ENCODE data around the gene RNF103. TPM values are rescaled to one million over a fixed set of nuclear protein-coding genes. Genes with fewer than 3 reads are reported as not detected.
A peak's percentile ranks its signal among the peaks of the same experiment; 100 is the strongest.

RNF103 gene
- total RNA-seq, 1 donor from 2014 or later = 40.1 TPM

- Histone ChIP-seq H3K4me3 (no peak overlapping the region), H3K4me1 (peaks cover 8% of the 10 kb centered on the region), H3K27ac (replicated peaks) (no peak overlapping the region), H3K36me3 (no peaks in the 10 kb centered on the region), H3K9me3 (replicated peaks) (no peaks in the 10 kb centered on the region), H3K27me3 (ENCODE audit: low read depth) (no peaks in the 10 kb centered on the region)
- TF ChIP-seq CTCF (IDR thresholded peaks at IDR 0.05; ENCODE audit: borderline replicate concordance) = no peak
- intact Hi-C loops (cut with micrococcal nuclease) = no loop called here
- DNase-seq = no peak
Measured at GRCh38 chr2:86570059-86570458, 53.6 kb downstream of the RNF103 start.

DNA sequence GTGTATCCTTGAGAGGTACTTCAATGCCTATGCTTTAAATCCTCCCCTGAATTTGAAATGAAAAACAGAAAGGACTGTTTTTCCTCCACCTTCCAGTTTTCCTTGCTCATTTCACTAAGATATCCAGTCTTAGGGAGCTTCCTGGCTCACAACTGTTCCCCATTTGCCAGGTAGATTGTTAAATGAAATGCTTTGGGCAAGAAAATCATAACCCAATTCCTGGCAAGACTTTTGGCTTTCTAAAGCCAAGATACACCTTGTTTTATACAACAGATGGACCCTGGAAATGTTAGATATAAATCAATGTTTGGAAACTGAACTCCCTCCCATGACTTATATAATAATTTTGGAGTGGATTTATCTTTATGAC lies 56.9 kb downstream of the RNF103 start:
- intact Hi-C loops (cut with micrococcal nuclease) = no loop called here
- no peaks in the 10 kb centered on the region for H3K9me3 ChIP-seq (replicated peaks)
- DNase-seq = no peak
- H3K27me3 ChIP-seq (ENCODE audit: low read depth) = no peaks in the 10 kb centered on the region
- peak overlapping the region; percentile 36 for H3K27ac ChIP-seq (replicated peaks)
- peaks cover 27% of the 10 kb centered on the region for H3K4me1 ChIP-seq
- no peak for TF ChIP-seq CTCF (IDR thresholded peaks at IDR 0.05; ENCODE audit: borderline replicate concordance)
- no peaks in the 10 kb centered on the region for H3K36me3 ChIP-seq
- H3K4me3 ChIP-seq = no peak overlapping the region

GRCh38 chr2:86566158-86566820 lies 57.4 kb downstream of the RNF103 start:
- Histone ChIP-seq H3K36me3 (no peaks in the 10 kb centered on the region), H3K4me3 (no peak overlapping the region), H3K4me1 (peaks cover 32% of the 10 kb centered on the region), H3K9me3 (replicated peaks) (no peaks in the 10 kb centered on the region), H3K27ac (replicated peaks) (peak overlapping the region; percentile 36), H3K27me3 (ENCODE audit: low read depth) (no peaks in the 10 kb centered on the region)
- intact Hi-C loops (cut with micrococcal nuclease) = no loop called here
- no peak for DNase-seq
- TF ChIP-seq CTCF (IDR thresholded peaks at IDR 0.05; ENCODE audit: borderline replicate concordance) = no peak

GRCh38 chr2:86563650-86564061 lies 60.0 kb downstream of the RNF103 start:
- intact Hi-C loops (cut with micrococcal nuclease) = no loop called here
- TF ChIP-seq CTCF (IDR thresholded peaks at IDR 0.05; ENCODE audit: borderline replicate concordance) = no peak
- peak overlapping the region; percentile 81 for H3K4me3 ChIP-seq
- DNase-seq = no peak
- H3K4me1 ChIP-seq = peaks cover 53% of the 10 kb centered on the region
- no peaks in the 10 kb centered on the region for H3K9me3 ChIP-seq (replicated peaks)
- H3K27ac ChIP-seq (replicated peaks) = peak overlapping the region; percentile 99
- no peaks in the 10 kb centered on the region for H3K27me3 ChIP-seq (ENCODE audit: low read depth)
- H3K36me3 ChIP-seq = no peaks in the 10 kb centered on the region

DNA sequence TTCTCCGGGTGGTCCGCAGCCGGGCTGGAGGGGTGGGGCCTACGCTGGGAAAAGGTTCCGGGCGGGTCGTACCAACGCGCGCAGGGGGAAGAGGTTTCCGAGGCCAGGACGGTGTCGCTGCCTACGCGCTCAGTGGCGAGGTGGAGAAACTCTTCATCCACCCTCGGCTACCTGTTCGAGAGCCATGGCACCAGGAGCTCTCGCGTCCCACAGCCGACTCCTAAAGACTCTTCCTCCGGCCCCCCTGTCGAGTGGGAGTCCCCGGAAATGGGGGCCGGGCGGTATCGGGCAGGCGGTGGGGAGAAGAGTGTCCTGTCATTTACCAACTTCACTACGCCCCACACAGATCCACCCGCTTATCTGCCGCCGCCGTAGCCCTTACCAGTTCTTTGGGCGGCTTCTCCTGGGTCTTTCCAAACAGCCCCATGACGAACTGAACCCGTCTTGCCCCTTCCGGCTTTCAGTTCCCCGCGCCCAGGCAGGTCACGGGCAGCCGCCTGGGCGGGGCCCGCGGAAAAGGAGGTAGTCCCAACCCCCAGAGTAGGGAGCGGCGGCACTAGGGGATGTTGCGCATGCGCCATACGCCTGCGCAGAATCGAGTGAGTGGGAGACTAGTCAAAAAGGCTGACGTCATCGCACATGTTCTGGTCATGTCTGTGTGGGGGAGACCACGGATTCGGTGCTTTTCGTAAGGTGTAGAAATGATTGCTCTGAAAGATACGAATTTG lies 60.6 kb downstream of the RNF103 start, which contains the start of gene CHMP3:
TSS of gene CHMP3 (minus strand) at position 522 of the 728 bp plus-strand sequence. CDS start at position 427, 95 bp downstream.
- no peak for TF ChIP-seq CTCF (IDR thresholded peaks at IDR 0.05; ENCODE audit: borderline replicate concordance)
- no peaks in the 10 kb centered on the region for H3K9me3 ChIP-seq (replicated peaks)
- peak; percentile 96 for DNase-seq
- H3K36me3 ChIP-seq = no peaks in the 10 kb centered on the region
- H3K4me1 ChIP-seq = peaks cover 59% of the 10 kb centered on the region
- peak within 1 kb of the TSS; percentile 99 for H3K27ac ChIP-seq (replicated peaks)
- peak within 1 kb of the TSS; percentile 81 for H3K4me3 ChIP-seq
- intact Hi-C loops (cut with micrococcal nuclease) = no loop called here
- H3K27me3 ChIP-seq (ENCODE audit: low read depth) = no peaks in the 10 kb centered on the region
